GM21619 (cell line): ENCODE data around the gene PHF12.

Experiments
- ATAC-seq: cut with Tn5 transposase; IDR thresholded peaks from one replicate; pipeline ENCODE4 v1.9.1; 2021; ENCODE audit not compliant: unreplicated experiment

PHF12 gene

DNA sequence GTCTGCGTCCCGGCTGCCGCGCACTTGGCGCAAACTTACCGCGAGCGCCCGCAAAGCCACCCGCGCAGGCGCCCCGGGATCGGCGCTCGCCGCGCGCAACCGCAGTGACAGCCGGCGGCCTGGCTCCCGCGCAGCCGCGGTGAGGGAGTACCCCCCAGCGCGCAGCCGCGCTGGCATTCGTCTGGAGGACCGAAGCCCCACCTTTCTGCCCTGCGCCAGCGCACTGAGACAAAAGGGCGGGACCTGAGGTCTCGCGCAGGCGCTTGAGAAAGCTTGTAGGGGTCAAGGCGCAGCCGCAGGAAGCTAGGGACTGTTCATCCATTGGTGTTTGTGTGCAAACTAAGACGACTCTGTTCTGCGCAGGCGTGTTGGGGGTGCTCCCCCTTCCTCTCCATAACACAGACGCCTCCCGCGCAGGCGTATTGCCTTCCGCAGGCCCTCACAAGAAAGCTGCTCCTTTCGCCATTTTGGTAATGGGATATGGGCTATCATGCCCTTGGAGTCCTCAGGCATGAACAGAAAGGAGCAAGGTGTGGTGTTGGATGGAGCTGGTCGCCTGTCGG, at the start of gene PHF12:
Gene PHF12 (minus strand): TSS at position 91 of the 563 bp plus-strand sequence. CDS start 558 bp downstream, outside the sequence.
- ATAC-seq: peak; percentile 46

DNA sequence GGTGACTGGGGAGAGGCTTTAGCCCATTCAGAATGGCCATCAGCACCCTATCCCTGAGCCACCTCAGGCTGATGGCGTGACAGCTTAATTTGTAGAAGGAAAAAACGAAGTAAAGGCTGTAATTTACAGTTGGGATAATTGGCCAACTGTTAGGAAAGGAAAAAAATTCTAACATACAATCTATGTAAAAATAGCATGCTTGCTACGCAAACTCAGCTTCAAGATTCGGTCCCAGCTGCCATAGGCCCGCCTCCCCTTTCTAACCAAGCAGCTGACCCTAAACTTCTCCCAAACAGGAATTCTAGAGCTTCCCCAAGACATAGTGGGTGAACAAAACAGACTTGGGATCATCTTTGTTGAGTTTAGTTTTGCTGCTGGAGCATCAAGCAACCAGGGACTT, 49.7 kb upstream of the PHF12 start:
- ATAC-seq: no peak

- no peak for ATAC-seq
These were observed 47.9 kb upstream of the PHF12 start for GRCh38 chr17:28999206-28999605.

DNA sequence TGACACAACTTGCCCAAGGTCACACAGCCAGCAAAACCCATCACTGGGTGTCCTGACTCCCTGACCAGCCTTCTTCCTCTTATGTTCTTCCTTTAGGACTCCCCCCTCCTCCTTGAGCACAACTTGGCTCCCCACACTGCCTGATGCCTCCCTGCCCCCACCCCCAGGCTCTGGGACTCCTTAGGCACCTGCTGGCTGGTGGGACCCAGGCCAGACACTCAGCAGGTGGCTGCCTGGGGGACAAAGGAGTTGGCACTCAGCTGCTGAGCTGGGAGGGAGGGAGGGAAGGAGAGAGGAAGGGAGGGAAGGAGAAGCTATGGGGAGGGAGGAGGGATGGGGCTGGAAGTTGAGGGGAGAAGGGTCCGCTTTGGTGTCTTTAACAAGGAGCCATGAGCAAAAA, 46.5 kb upstream of the PHF12 start:
- no peak for ATAC-seq

DNA sequence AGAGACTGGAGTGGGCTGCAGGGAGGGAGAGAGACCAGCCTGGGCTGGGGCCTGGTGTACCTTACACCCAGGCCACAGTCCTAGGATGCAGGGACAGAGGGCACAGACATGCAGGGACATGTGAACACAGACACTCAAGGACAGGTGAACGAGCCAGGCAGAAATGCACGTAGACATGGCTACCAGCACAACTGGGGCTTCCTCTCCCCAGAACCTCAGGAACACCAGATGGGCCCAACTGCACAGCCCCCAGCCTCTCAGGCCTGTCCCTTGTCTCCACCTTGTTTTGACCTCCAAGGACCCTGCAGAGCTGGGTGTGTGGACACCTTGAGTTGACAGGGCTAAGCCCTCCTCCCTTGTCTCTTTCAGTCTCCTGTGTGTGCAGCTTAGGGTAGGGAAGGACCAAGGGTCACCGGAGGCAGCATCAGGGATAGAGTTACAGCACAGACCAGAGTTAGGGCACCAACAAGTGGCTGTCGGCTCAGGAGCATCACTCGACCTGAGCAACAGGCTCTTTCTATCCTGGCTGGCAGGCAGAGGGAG, 45.3 kb upstream of the PHF12 start:
- ATAC-seq: no peak

- no peak for ATAC-seq
These were observed 42.5 kb upstream of the PHF12 start for GRCh38 chr17:28993645-28994426.

- no peak for ATAC-seq
These were observed 41.6 kb upstream of the PHF12 start for GRCh38 chr17:28992625-28993600.

GRCh38 chr17:28992185-28992584, 40.9 kb upstream of the PHF12 start:
- ATAC-seq: no peak

- no peak for ATAC-seq
These were observed 40.5 kb upstream of the PHF12 start for GRCh38 chr17:28991779-28992178.

DNA sequence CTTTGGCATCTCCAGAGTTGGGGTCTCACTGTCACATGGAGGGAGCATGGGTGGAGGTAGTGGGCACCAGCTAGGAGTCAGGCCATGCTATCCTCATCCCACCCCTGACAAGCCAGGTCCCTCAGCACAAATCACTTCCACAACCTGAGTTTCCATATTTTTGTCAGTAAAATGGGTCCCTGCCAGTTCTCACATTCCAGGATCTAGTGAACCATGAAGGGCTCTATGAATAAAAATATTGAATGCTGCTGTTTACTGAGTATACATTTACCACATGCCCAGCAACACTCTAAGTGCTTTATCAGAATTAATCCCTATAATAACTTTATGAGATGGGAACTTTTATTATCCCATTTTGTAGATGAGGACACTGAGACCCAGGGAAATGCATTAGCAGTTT, 37.7 kb upstream of the PHF12 start:
- no peak for ATAC-seq

DNA sequence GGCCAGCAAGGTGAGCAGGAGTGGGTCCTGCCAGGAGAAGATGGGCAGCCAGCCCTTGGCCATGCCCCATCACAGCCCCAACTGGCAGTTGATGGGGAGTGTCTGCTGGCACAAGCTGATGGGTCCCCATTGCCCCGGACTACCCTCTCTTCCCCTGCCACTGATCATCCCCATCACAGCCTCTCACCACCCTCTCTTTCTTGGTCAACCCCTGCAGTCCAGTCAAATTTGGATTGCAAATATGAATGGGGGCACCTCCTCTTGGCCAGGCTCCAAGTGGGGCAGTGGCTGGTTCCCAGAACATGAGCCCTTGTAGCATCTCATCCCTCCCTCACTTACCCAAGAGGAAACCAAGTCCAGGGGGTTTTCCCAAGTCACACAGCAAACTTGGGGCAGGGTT, 37.2 kb upstream of the PHF12 start:
- no peak for ATAC-seq

GRCh38 chr17:28986714-28987655, 35.7 kb upstream of the PHF12 start:
- no peak for ATAC-seq

DNA sequence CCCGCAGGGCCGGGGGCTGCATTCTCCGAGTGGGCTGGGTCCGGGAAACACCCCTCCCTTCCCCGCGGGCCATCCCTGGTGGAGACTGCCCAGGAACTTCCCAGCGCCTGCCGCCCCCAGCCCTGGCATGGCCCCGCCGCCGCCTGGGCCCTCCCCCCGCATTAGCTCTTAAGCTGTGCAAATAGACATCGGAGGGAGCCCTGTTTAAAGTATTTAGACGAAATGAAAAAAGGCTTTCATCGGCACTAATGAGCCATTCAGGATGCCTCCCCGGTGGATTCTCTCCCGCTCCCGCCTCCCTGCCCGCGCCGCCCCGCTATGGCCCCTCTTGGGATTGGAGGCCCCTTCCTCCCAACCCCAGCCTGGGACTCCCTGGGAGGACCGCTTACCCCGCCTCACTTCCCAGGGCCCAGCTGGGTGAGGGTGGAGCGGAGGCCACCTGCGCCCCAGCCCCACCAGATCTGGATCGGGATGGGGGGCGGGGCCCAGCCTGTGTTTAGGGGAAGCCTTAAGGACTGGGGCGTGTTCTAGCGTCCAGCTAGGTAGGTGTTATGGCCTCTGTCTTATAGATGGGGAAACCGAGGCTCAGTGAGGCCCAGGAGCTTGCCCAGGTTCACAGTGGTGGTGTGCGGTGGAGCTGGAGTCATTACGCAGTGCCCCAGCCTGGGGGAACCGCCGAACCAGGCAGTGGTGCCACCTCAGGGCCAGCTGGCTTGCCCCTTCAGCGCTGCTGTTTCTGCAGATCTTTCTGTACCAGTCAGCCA, 34.8 kb upstream of the PHF12 start:
- no peak for ATAC-seq

DNA sequence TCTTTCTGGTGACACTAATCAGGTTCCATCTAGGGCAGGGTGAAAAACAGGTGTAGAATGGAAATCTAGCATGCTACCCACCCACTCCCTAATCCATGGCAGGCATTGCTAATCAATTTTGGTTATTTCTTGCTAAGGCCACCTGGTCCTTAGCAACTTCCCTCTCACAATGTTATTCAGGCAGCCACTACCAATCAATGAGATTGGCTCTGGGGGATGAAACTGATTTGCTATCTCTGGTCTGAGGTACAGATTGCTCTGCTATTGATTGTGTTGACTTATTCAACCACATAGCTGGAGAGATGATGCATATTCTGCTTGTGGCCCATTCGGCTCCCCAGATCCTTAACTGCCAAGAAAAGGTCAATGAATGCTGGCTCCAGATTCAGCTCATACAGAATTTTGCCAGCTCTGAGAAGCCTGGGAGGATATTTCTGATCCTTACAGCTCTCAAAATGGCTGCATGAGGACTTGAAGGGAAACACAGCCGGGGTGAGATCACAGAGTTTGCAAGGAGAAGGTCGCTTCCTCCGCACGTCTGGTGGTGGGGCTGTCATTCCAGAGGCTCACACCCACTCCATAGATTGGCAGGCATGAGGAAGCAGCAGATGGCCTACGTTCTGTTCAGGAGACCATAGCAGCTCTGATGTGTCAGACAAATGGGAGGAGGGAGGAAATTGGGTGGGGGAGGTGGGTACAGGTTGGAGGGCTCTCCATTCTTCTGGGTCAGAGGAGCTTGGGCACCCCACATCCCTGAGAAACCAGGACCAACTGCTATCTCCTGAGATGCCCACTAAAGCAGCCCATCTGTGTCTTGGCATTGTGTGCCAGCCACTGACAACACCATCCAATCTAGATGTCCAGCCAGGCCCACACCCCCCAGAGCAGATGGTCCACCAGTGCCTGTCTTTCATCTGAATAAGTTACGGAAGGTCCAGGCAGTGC, 32.2 kb upstream of the PHF12 start:
- ATAC-seq: no peak

- no peak for ATAC-seq
These were observed 30.9 kb upstream of the PHF12 start for GRCh38 chr17:28982131-28982793.

- ATAC-seq: no peak
These were observed 27.1 kb upstream of the PHF12 start for GRCh38 chr17:28978356-28978964.

DNA sequence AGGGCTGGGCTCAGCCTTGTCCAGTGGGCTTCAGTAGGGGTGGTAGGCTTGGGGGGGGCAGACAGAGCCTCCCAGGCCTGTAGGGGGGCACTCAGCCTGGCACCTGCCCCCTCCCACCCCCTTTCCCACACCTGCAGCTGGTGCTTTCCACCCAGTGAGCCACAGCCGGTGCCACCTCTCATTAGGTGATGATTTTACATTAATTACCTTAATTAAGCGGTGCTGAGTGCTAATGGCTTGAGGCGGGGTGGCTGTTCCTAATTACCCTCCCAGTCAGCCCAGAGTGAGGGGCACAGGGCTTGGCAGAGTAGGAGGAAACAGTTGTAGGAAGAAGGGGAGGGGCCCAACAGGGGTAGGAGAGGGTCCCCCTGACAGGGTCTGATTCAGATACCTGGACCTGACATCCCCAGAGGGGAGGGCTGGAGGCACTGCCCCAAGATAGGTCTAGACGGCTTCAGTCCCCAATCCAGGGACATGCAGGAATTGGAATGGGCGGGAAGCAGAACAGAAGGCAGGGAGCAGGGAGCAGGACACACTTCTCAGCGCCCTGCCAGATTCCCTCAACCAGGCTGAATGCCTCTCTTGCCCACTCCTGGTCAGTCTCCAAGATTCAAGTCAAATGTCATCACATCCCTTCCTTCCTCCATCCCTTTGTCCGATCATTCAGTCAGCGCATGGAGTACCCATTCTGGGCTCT, 26.5 kb upstream of the PHF12 start:
- ATAC-seq: no peak
